T-cell (primary cell): ENCODE data around the gene TSPYL4. TPM values are rescaled to one million over a fixed set of nuclear protein-coding genes. Genes with fewer than 3 reads are reported as not detected.

ENCODE experiments used
- ATAC-seq, 4 experiments: fragments of 200-7000 bp in 3 of 4; fragments of 150-1000 bp in 1 of 4; cut with Tn5 transposase; replicated peaks in 1 of 4; 1 replicate in 3 of 4; 2 replicates in 1 of 4; pipeline ENCODE4 v1.10.0; 2021; ENCODE audit warnings: moderate library complexity in 3 of 4, mild to moderate bottlenecking in 2 of 4, moderate number of reproducible peaks in 1 of 4
- CTCF ChIA-PET, 2 donors: fragments of 300-600 bp; sonication (Branson Sonifier 250); formaldehyde crosslinking; loops; one replicate each; lab custom pipeline; 2022; ENCODE audit warnings: antibody characterized with exemption in 2 of 2; lab: Charles Lee
- POLR2A ChIA-PET, 2 donors: fragments of 300-600 bp; sonication (Branson Sonifier 250); formaldehyde crosslinking; loops; one replicate each; lab custom pipeline; 2022; ENCODE audit warnings: antibody characterized with exemption in 2 of 2; lab: Charles Lee
- DNase-seq, 35 experiments: peaks; one replicate each; pipeline versions ENCODE4 v3.0.0 to v3.0.0-alpha.2; 2013 to 2023
- H3K27ac ChIP-seq: one replicate; pipeline ENCODE4 v1.5.1; 2013; ENCODE audit warnings: low read length
- H3K27me3 ChIP-seq, 2 experiments: replicated peaks in 1 of 2; 1 replicate in 1 of 2; 2 replicates in 1 of 2; pipeline versions ENCODE4 v1.6.1 to v1.7.0; 2013; ENCODE audit warnings: low read length in 1 of 2, mixed read lengths in 1 of 2; ENCODE audit not compliant: control insufficient read depth in 2 of 2, insufficient read depth in 2 of 2; ENCODE audit errors: extremely low read depth in 1 of 2
- H3K36me3 ChIP-seq, 2 donors: 1 replicate in 1 of 2; 2 replicates in 1 of 2; pipeline versions ENCODE4 v1.6.1 to v1.7.0; 2013; ENCODE audit warnings: low read length in 1 of 2; ENCODE audit not compliant: control insufficient read depth in 2 of 2, insufficient read depth in 1 of 2; ENCODE audit errors: extremely low read depth in 1 of 2
- H3K4me1 ChIP-seq, 2 experiments: 1 replicate in 1 of 2; 2 replicates in 1 of 2; pipeline versions ENCODE4 v1.6.1 to v1.7.0; 2013; ENCODE audit warnings: low read length in 2 of 2, mixed read lengths in 1 of 2; ENCODE audit not compliant: insufficient read depth in 2 of 2, control insufficient read depth in 1 of 2; ENCODE audit errors: extremely low read depth in 1 of 2
- H3K4me3 ChIP-seq, 2 donors: 1 replicate in 1 of 2; 2 replicates in 1 of 2; pipeline versions ENCODE4 v1.5.1 to v1.7.0; 2013; ENCODE audit warnings: mild to moderate bottlenecking in 2 of 2, low read length in 1 of 2, moderate library complexity in 1 of 2; ENCODE audit not compliant: control insufficient read depth in 1 of 2; ENCODE audit errors: extremely low read depth in 1 of 2
- H3K9me3 ChIP-seq: 2 replicates; pipeline ENCODE4 v1.7.0; 2013
- H3K27ac Mint-ChIP-seq, 2 donors: one replicate each; pipeline ENCODE4 v1.8.0; 2020 to 2021; ENCODE audit warnings: mild to moderate bottlenecking in 2 of 2, mixed read lengths in 2 of 2
- H3K27me3 Mint-ChIP-seq, 2 donors: one replicate each; pipeline ENCODE4 v1.8.0; 2021 to 2022; ENCODE audit warnings: mixed read lengths in 2 of 2
- H3K36me3 Mint-ChIP-seq: one replicate; pipeline ENCODE4 v1.8.0; 2021; ENCODE audit warnings: mixed read lengths
- H3K4me1 Mint-ChIP-seq, 3 donors: one replicate each; pipeline ENCODE4 v1.8.0; 2020 to 2022; ENCODE audit warnings: mixed read lengths in 3 of 3, mild to moderate bottlenecking in 1 of 3
- H3K4me3 Mint-ChIP-seq, 3 donors: one replicate each; pipeline ENCODE4 v1.8.0; 2020 to 2022; ENCODE audit warnings: mild to moderate bottlenecking in 3 of 3, mixed read lengths in 3 of 3, moderate library complexity in 3 of 3
- H3K9me3 Mint-ChIP-seq, 3 donors: one replicate each; pipeline ENCODE4 v1.8.0; 2020 to 2022; ENCODE audit warnings: mixed read lengths in 3 of 3
- WGBS: methylation state at CpG from one replicate; pipeline ENCODE4 v1.1.5; 2013; ENCODE audit warnings: missing lambda C conversion rate; ENCODE audit not compliant: insufficient coverage; 5-methylcytosine and 5-hydroxymethylcytosine counted together
- total RNA-seq, 35 experiments: library from RNA in 6 of 35; stranded (reverse) in 6 of 35; fragments of 120-200 nt in 1 of 35; gene quantifications; one replicate each; pipeline versions ENCODE4 v1.2.1 to v1.2.4 and lab custom pipeline; 2013 to 2026

The TSPYL4 gene
- total RNA-seq = 10 to 100 TPM; 18.6 to 60.2 (median 22.4) TPM
- 23.4 TPM for total RNA-seq (2013)
- 17.9 to 124 (median 38.5) reads per million in 29 experiments for total RNA-seq (lab: John Stamatoyannopoulos, UW)

GRCh38 chr6:116253505-116254296, at the start of gene TSPYL4:
Gene TSPYL4, minus strand, starts transcription at chr6:116254075. Its CDS starts 67 bp downstream, at chr6:116254008.
- WGBS = under 1% methylated on average over 33 of the region's 53 CpGs
- Histone ChIP-seq H3K9me3 (no peaks in the 10 kb centered on the region), H3K36me3 (no peaks in the 10 kb centered on the region), H3K4me1 (peaks cover 28 to 29% of the 10 kb centered on the region in 2 experiments), H3K4me3 (peak within 1 kb of the TSS; percentile 71 to 100), H3K27me3 (no peaks in the 10 kb centered on the region), H3K27ac (peak within 1 kb of the TSS; percentile 98)
- CTCF ChIA-PET = interaction anchor here (0.6 to 3.9 kb wide), 8 partner anchors 11 to 37 kb away, joined by 3 to 37 read pairs (median 5); partner anchors contain the start of gene TSPYL1 (in 1 of the 2)
- POLR2A ChIA-PET = interaction anchor here (0.5 to 3.7 kb wide), 13 partner anchors 8 to 37 kb away, joined by 3 to 75 read pairs (median 5); partner anchors contain the start of gene TSPYL1 (in 1 of the 2)
- H3K27me3 Mint-ChIP-seq = no peaks in the 10 kb centered on the region
- peak; percentile 96 to 98 (median 98) for ATAC-seq
- no peaks in the 10 kb centered on the region for H3K9me3 Mint-ChIP-seq
- peak; percentile 78 to 98 (median 90) for DNase-seq
- no peak within 1 kb of the TSS for H3K4me3 Mint-ChIP-seq
- peaks cover 8 to 34% (median 21%) of the 10 kb centered on the region in 3 donors for H3K4me1 Mint-ChIP-seq
- H3K36me3 Mint-ChIP-seq = no peaks in the 10 kb centered on the region
- H3K27ac Mint-ChIP-seq = no peak within 1 kb of the TSS

- no peaks in the 10 kb centered on the region for H3K36me3 ChIP-seq
- no peaks in the 10 kb centered on the region for H3K27me3 Mint-ChIP-seq
- CTCF ChIA-PET = interaction anchor here in 1 of 2 donors (1.1 kb wide), 1 partner anchor 214 kb away, joined by 3 read pairs; no protein-coding TSS in a partner anchor
Measured at GRCh38 chr6:116301104-116301503, 47.2 kb upstream of the TSPYL4 start.

GRCh38 chr6:116300566-116300965, 46.7 kb upstream of the TSPYL4 start:
- Mint-ChIP-seq H3K4me1 (no peaks in the 10 kb centered on the region), H3K27me3 (no peaks in the 10 kb centered on the region), H3K4me3 (no peak overlapping the region), H3K27ac (no peak overlapping the region), H3K36me3 (peaks cover 20% of the 10 kb centered on the region), H3K9me3 (peaks cover 6 to 10% (median 6%) of the 10 kb centered on the region in 3 donors)
- Histone ChIP-seq H3K9me3 (peaks cover 3% of the 10 kb centered on the region), H3K27ac (no peak overlapping the region), H3K4me3 (no peak overlapping the region), H3K4me1 (no peaks in the 10 kb centered on the region), H3K27me3 (no peaks in the 10 kb centered on the region), H3K36me3 (no peaks in the 10 kb centered on the region)
- WGBS = no CpG with 5 or more reads among the region's 1 CpG
- POLR2A ChIA-PET = no interaction called here
- ATAC-seq (no peak), DNase-seq (no peak)
- CTCF ChIA-PET = interaction anchor here in 1 of 2 donors (1.1 kb wide), 1 partner anchor 215 kb away, joined by 3 read pairs; no protein-coding TSS in a partner anchor

More at GRCh38 chr6:116301104-116301503, 47.2 kb upstream of the TSPYL4 start:
- Mint-ChIP-seq H3K4me1 (no peaks in the 10 kb centered on the region), H3K9me3 (peaks cover 6 to 10% (median 6%) of the 10 kb centered on the region in 3 donors), H3K27ac (no peak overlapping the region), H3K36me3 (peaks cover 20% of the 10 kb centered on the region), H3K4me3 (no peak overlapping the region)
- Histone ChIP-seq H3K4me3 (no peak overlapping the region), H3K27ac (no peak overlapping the region), H3K4me1 (no peaks in the 10 kb centered on the region), H3K27me3 (no peaks in the 10 kb centered on the region), H3K9me3 (peaks cover 3% of the 10 kb centered on the region)
- ATAC-seq (no peak), DNase-seq (no peak)
- POLR2A ChIA-PET = no interaction called here
- WGBS = no CpG with 5 or more reads among the region's 3 CpGs

GRCh38 chr6:116298973-116299372, 45.1 kb upstream of the TSPYL4 start:
- no peaks in the 10 kb centered on the region for H3K27me3 ChIP-seq
- POLR2A ChIA-PET = interaction anchor here in 1 of 2 donors (0.5 kb wide), 1 partner anchor 179 kb away, joined by 3 read pairs; no protein-coding TSS in a partner anchor
- CTCF ChIA-PET = interaction anchor here in 1 of 2 donors (1.0 kb wide), 1 partner anchor 197 kb away, joined by 3 read pairs; no protein-coding TSS in a partner anchor
- peaks cover 3% of the 10 kb centered on the region for H3K9me3 ChIP-seq
- Mint-ChIP-seq H3K4me3 (no peak overlapping the region), H3K27me3 (no peaks in the 10 kb centered on the region), H3K9me3 (peaks cover 6 to 10% (median 6%) of the 10 kb centered on the region in 3 donors), H3K4me1 (no peaks in the 10 kb centered on the region), H3K36me3 (peaks cover 20% of the 10 kb centered on the region), H3K27ac (no peak overlapping the region)
- no peaks in the 10 kb centered on the region for H3K36me3 ChIP-seq
- H3K27ac ChIP-seq = no peak overlapping the region
- H3K4me1 ChIP-seq = no peaks in the 10 kb centered on the region
- no peak for ATAC-seq
- H3K4me3 ChIP-seq = no peak overlapping the region
- no peak for DNase-seq

- CTCF ChIA-PET = interaction anchor here in 1 of 2 donors (1.0 kb wide), 1 partner anchor 198 kb away, joined by 3 read pairs; no protein-coding TSS in a partner anchor
- H3K4me3 ChIP-seq = no peak overlapping the region
- Mint-ChIP-seq H3K27ac (no peak overlapping the region), H3K36me3 (peaks cover 17% of the 10 kb centered on the region), H3K4me3 (no peak overlapping the region), H3K27me3 (no peaks in the 10 kb centered on the region), H3K9me3 (peaks cover 6 to 10% (median 6%) of the 10 kb centered on the region in 3 donors), H3K4me1 (no peaks in the 10 kb centered on the region)
- ATAC-seq (no peak), DNase-seq (no peak)
- no peaks in the 10 kb centered on the region for H3K36me3 ChIP-seq
- no peak overlapping the region for H3K27ac ChIP-seq
- peaks cover 3% of the 10 kb centered on the region for H3K9me3 ChIP-seq
- no peaks in the 10 kb centered on the region for H3K4me1 ChIP-seq
- H3K27me3 ChIP-seq = no peaks in the 10 kb centered on the region
- 100% methylated on average over 2 of the region's 3 CpGs for WGBS
- POLR2A ChIA-PET = interaction anchor here in 1 of 2 donors (0.5 kb wide), 1 partner anchor 179 kb away, joined by 3 read pairs; no protein-coding TSS in a partner anchor
Measured at GRCh38 chr6:116298273-116298672, 44.4 kb upstream of the TSPYL4 start.

GRCh38 chr6:116292553-116292952, 38.7 kb upstream of the TSPYL4 start:
- H3K9me3 ChIP-seq = peaks cover 3% of the 10 kb centered on the region
- Mint-ChIP-seq H3K4me3 (no peak overlapping the region), H3K4me1 (no peaks in the 10 kb centered on the region), H3K36me3 (peaks cover 3% of the 10 kb centered on the region), H3K27ac (no peak overlapping the region), H3K27me3 (no peaks in the 10 kb centered on the region), H3K9me3 (no peaks in the 10 kb centered on the region)
- no peak overlapping the region for H3K4me3 ChIP-seq
- no peaks in the 10 kb centered on the region for H3K27me3 ChIP-seq
- no CpG with 5 or more reads among the region's 1 CpG for WGBS
- DNase-seq = no peak
- POLR2A ChIA-PET = interaction anchor here in 1 of 2 donors (0.9 kb wide), 1 partner anchor 11 kb away, joined by 3 read pairs; no protein-coding TSS in a partner anchor
- H3K4me1 ChIP-seq = no peaks in the 10 kb centered on the region
- no peak overlapping the region for H3K27ac ChIP-seq
- H3K36me3 ChIP-seq = no peaks in the 10 kb centered on the region
- CTCF ChIA-PET = interaction anchor here (0.7 to 2.5 kb wide), 4 partner anchors 19 to 241 kb away, joined by 3 to 10 read pairs (median 6); no protein-coding TSS in a partner anchor
- no peak for ATAC-seq
